LHCN-M2 (cell line): ENCODE results near the gene BLMH. TPM values are rescaled to one million over a fixed set of nuclear protein-coding genes. Genes with fewer than 3 reads are reported as not detected.

Experiments used
- DNase-seq: peaks from one replicate; pipeline ENCODE4 v3.0.0-alpha.2; 2012; ENCODE audit warnings: low read depth
- total RNA-seq: library from RNA; depleted of rRNA; stranded (reverse); fragments of >200 nt; gene quantifications from 2 replicates; pipeline ENCODE4 v1.2.3, GENCODE V29; 2014; rRNA removed

BLMH gene
- total RNA-seq, 1 experiment from 2014 or later: 15.8 TPM

DNA sequence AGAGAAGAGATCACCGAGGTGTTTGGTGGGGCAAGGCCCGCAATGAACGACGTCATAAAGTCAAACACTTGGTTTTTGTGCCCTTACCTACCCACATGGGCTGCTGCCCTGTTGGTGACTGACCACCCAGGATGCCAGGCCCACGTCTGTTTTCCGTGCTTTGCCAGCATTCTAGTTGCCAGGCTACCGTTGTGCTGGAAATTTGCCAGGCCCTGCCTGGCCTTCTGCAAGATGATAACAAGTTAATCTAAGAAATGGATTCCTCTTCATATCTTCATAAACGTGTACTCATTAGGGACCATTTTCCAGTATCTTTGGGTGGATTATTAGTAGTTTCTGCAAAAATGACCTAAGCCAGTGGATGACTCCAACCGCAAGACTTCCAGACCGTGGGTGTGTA lies 91.6 kb downstream of the BLMH start:
- no peak for DNase-seq

DNA sequence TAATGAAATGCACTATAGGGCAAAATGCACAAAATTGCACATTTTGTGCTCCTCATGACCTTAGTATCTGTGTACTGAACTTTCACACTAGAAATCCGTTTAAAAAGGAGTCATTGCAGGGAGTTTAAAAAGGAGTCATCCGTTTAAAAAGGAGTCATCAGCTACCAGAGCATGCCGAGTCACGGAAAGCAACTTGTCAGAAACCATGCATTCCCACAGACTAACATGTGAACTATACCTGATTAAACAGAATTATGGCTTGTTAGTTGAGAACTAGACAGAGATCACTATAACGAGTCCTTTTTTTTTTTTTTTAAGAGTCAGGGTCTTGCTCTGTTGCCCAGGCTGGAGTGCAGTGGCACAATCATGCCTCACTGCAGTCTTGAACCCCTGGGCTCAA lies 92.1 kb downstream of the BLMH start:
- no peak for DNase-seq

Other genes starting within 250 kb of the BLMH start
- gene NSRP1, start 175.1 kb downstream of the BLMH start, total RNA-seq: 10.9 and 16.1 TPM in 2 replicates
- gene SLC6A4, start 56.2 kb downstream of the BLMH start, total RNA-seq: not detected in 2 replicates
- not detected in 2 replicates for gene TMIGD1, start 42.1 kb upstream of the BLMH start, total RNA-seq
- gene CPD, start 87.0 kb upstream of the BLMH start, total RNA-seq: 26.5 and 31.1 TPM in 2 replicates
- 19.2 and 30.5 TPM in 2 replicates for gene GOSR1, start 185.5 kb upstream of the BLMH start, total RNA-seq